ENCODE measurements around the gene ZFHX2. TPM values are rescaled to one million over a fixed set of nuclear protein-coding genes. Genes with fewer than 3 reads are reported as not detected.

ZFHX2 gene
- total RNA-seq, 1 experiment from 2014 or later = 19.4 TPM

GRCh38 chr14:23580152-23580926 lies 28.8 kb upstream of the ZFHX2 start:
- Histone ChIP-seq H3K9me3 (ENCODE audit: control insufficient read depth, low read depth, low read length) (no peaks in the 10 kb centered on the region), H3K4me2 (ENCODE audit: insufficient read depth, insufficient read length, low read length) (no peak overlapping the region), H2AK5ac (ENCODE audit: insufficient read length, low read length) (no peak overlapping the region), H4K5ac (ENCODE audit: insufficient read length, low read depth, low read length) (no peak overlapping the region), H2BK5ac (ENCODE audit: insufficient read length, low read length) (no peak overlapping the region), H2BK20ac (ENCODE audit: low read depth, low read length, poor library complexity, severe bottlenecking) (no peak overlapping the region), H3T11ph (ENCODE audit: low read length) (no peak overlapping the region), H3K4me1 (ENCODE audit: insufficient read depth, low read length) (peaks cover 3% of the 10 kb centered on the region; the same call in 1 of the 2 replicates), H3K18ac (ENCODE audit: insufficient read length, low read depth, low read length) (no peak overlapping the region), H4K8ac (replicated peaks; ENCODE audit: insufficient read length, low read depth, low read length) (no peak overlapping the region), H4K20me1 (ENCODE audit: control insufficient read depth, insufficient read depth, insufficient read length) (no peaks in the 10 kb centered on the region), H2BK120ac (ENCODE audit: low read depth, low read length, poor library complexity, severe bottlenecking) (no peak overlapping the region), H3K56ac (ENCODE audit: insufficient read length, low read depth, low read length) (no peak overlapping the region), H3K27ac (ENCODE audit: insufficient read length, low read depth, low read length) (no peak overlapping the region), H3K79me1 (ENCODE audit: insufficient read depth, low read depth, low read length, poor library complexity, severe bottlenecking) (no peaks in the 10 kb centered on the region), H2AFZ (ENCODE audit: low read length) (no peak overlapping the region), H2BK15ac (ENCODE audit: low read depth, low read length) (no peak overlapping the region), H3K27me3 (ENCODE audit: insufficient read depth, low read length) (peaks cover 7% of the 10 kb centered on the region; the same call in 1 of the 2 replicates), H3K9ac (ENCODE audit: extremely low read depth, insufficient read length, low read length) (no peak overlapping the region), H3K23me2 (ENCODE audit: insufficient read length, low read depth, low read length, poor library complexity, severe bottlenecking) (peaks cover 33% of the 10 kb centered on the region), H2BK12ac (ENCODE audit: insufficient read length, low read depth, low read length) (no peak overlapping the region), H3K14ac (ENCODE audit: insufficient read depth, low read length) (no peak overlapping the region), H3K23ac (ENCODE audit: insufficient read length, low read depth, low read length) (no peak overlapping the region), H4K91ac (ENCODE audit: insufficient read length, low read depth, low read length) (no peak overlapping the region), H3K4ac (ENCODE audit: low read depth, low read length) (no peak overlapping the region), H3K79me2 (ENCODE audit: insufficient read depth, low read length) (no peaks in the 10 kb centered on the region)
- peaks cover 61% of the 10 kb centered on the region for H3K27me3 Mint-ChIP-seq (ENCODE audit: low read depth)
- no peak overlapping the region for H3K4me3 Mint-ChIP-seq
- TF ChIP-seq CTCF (conservative IDR thresholded peaks at IDR 0.05) = no peak
- H3K4me1 Mint-ChIP-seq = peaks cover 17 to 34% of the 10 kb centered on the region in 2 experiments
- DNase-seq = peak; percentile 17
- WGBS (ENCODE audit: extremely low coverage, insufficient read length, low lambda C conversion rate) = no CpG with 5 or more reads among the region's 24 CpGs
- H3K36me3 Mint-ChIP-seq (ENCODE audit: insufficient read depth in 1 of 3, low read depth in 3 of 3) = peaks cover 0 to 2% (median 2%) of the 10 kb centered on the region in 3 experiments; a peak in 3 of 7 replicates
- no peak overlapping the region for H3K27ac Mint-ChIP-seq
- peaks cover 0 to 7% of the 10 kb centered on the region in 2 experiments; a peak in 3 of 5 replicates for H3K9me3 Mint-ChIP-seq

Measured in H9 (cell line).